Fibroblast of upper back skin (primary cell): ENCODE measurements around the gene SMDT1.
"Not testable (repeated sequence)": the region's sequence is repeated elsewhere in the genome, so short reads cannot be mapped to it uniquely, and the experiment has no call there.

Source experiments
- DNase-seq: peaks from one replicate; pipeline ENCODE4 v3.0.0-alpha.2; 2013

SMDT1 gene

GRCh38 chr22:42070517-42071422 lies 8.7 kb upstream of the SMDT1 start, which contains the start of gene NAGA:
Gene NAGA (minus strand): TSS chr22:42070812. CDS start chr22:42070297, 515 bp downstream.
- peak; percentile 94 for DNase-seq

- not testable (repeated sequence) for DNase-seq
Measured at GRCh38 chr22:42071508-42071907, 8.0 kb upstream of the SMDT1 start.

GRCh38 chr22:42072606-42073330 lies 6.7 kb upstream of the SMDT1 start:
- DNase-seq, result no peak

- DNase-seq, result no peak
Measured at GRCh38 chr22:42073621-42074041, 5.9 kb upstream of the SMDT1 start.

DNA sequence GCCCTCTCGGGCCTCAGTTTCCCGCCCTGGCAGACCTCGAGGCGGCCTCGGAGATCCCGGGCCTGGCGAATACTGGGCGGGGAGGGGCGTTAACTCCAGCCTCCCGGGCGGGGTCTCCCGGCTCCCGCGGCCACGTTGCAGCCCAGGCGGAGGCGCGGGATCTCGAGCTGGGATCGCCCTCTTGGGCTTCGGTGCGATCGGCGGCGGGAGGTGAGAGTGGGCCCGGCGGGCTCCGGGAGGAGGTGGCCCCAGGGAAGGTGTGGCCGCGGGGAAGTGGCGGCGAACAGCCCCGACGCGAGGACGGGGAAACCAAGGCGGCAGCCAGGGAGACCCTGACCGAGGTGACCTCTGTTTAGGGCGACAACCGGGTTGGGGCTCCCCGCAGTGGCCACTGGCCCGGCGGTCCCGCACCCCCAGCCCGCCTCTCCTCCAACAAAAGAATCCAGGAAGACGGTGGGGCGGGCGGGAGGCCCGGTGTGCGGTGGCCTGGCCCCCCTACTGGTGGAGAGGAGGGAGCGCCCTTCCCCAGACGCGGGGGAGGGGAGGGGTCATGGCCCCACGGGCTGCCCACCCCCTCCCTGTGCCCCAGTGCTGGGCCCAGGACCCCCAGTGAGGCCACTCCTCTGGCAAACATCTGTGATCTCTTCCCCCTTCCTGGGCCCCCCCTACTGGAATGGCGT lies 5.2 kb upstream of the SMDT1 start, which contains the start of gene PHETA2:
TSS of gene PHETA2 (plus strand) at position 117 of the 680 bp plus-strand sequence. CDS start 3,046 bp downstream, outside the sequence.
- peak; percentile 54 for DNase-seq

DNA sequence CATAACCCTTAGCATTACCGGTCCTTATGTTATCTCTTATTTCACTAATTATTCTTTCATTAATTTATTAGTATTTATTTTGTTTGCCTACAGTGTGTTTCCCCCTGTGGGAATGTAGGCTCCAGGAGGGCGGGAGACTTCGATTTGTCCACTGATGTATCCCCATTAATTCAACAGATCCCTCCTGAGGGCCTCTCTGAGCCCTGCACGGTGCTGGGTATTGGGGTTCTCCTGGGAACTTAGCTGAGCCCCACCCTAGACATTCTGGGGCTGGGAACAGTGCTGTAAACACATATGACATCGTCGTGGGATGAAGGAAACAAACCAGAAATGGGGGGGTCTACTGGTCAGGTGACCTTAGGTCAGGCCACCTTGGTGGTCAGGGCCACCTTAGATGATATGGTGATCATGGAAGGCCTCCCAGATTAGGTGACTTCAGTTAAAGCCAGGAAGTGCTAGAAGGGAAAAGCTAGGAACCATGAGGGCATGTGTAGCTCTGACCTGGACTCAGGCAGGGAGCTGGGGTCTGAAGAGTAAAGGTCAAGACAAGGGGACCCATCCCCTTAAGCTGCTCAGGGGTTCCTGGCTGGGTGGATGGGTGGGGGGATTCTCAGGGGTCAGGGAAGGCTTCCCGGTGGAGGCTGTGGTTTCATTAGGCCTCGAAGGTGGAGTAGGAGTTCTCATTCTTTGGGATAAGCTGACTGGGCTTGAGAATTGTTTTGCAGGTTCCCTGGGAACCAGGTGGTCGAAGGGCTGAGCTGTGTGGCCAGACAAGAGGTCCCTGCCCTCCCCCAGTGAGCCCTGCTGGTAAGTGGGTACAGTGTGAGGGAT lies 4.4 kb upstream of the SMDT1 start:
- no peak for DNase-seq

GRCh38 chr22:42076764-42077485 lies 2.6 kb upstream of the SMDT1 start:
- DNase-seq, result no peak

- no peak for DNase-seq
Measured at GRCh38 chr22:42077486-42078125, 1.9 kb upstream of the SMDT1 start.

GRCh38 chr22:42078469-42079318 lies 806 bp upstream of the SMDT1 start:
- no peak for DNase-seq

GRCh38 chr22:42080287-42080686 lies 787 bp downstream of the SMDT1 start:
- peak; percentile 32 for DNase-seq

- DNase-seq, result no peak
Measured at GRCh38 chr22:42083119-42083518, 3.6 kb downstream of the SMDT1 start.

GRCh38 chr22:42084874-42085273 lies 5.4 kb downstream of the SMDT1 start:
- no peak for DNase-seq

GRCh38 chr22:42086051-42086450 lies 6.6 kb downstream of the SMDT1 start:
- no peak for DNase-seq

DNA sequence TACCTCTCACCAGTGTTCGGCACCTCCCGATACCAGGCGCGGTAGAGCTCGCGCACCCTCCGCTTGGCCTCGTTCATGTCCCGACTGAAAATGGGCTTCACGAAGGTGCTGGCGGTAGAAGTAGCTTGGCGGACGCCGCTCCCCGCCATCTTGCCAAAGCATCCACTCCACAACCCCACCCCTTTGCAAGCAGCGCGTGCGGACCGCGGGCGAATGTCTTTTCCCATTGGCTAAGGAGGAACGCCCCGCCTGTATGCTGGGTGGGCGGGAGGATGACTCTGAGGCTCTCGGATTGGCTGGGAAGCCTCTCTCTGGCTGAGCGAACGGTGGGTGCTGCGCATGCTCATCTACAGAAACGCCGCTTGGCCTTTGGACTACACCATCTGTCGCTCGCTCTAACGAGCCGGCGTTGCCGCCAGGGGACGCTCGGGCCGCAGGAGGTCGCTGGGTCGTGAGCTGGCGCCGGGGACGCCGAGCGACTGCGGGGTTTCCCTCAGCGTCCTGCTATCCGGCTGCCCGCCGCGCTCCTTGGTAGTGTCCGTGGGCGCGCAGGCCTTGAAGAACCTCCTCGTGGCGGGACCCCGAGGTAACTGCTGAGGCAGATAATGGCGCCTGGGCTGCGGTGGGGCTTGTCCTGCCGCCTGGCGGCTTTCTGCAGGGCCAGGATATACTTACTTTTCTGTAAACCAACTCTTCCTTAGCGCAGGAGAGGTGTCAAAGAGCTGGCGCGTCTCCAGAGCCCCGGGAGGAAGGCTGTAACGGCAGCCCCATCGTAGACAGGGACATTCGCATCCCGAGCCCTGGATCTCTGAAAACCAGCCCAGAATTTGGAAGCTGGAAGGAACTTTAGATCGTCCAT lies 11.3 kb downstream of the SMDT1 start, which contains the start of gene NDUFA6:
TSS of gene NDUFA6 (minus strand) at position 177 of the 859 bp plus-strand sequence. CDS start at position 149, 28 bp downstream.
- DNase-seq, result peak; percentile 99

GRCh38 chr22:42091455-42091782 lies 11.9 kb downstream of the SMDT1 start:
- DNase-seq, result no peak

GRCh38 chr22:42101199-42101598 lies 21.7 kb downstream of the SMDT1 start:
- DNase-seq, result no peak

- not testable (repeated sequence) for DNase-seq
Measured at GRCh38 chr22:42104332-42104860, 24.9 kb downstream of the SMDT1 start.

DNA sequence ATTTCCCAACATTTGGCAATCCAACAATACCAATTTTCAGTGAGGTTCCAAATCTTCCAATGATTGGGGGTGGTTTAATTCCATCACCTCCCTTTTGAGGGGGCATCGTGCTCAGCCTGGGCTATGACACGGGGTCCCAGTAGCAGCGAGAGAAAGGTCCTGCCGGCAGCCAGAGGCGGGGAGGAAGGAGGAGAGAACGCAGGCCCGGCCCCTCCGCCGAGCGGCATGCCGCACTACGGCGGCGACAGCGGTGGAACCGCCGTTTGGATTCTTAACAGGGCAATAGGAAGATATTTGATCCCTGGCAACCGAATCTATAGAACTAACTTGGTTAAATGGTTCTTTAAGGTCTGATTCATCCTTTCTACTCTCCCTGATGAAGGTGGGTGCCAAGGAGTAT lies 29.3 kb downstream of the SMDT1 start:
- DNase-seq, result no peak

- no peak for DNase-seq
Measured at GRCh38 chr22:42111798-42112197, 32.3 kb downstream of the SMDT1 start.
